Measurements from ENCODE around the gene USP40. TPM values are rescaled to one million over a fixed set of nuclear protein-coding genes. Genes with fewer than 3 reads are reported as not detected.

USP40 gene
- total RNA-seq, 4 donors from 2014 or later: 30.7 to 113 (median 41.3) TPM

DNA sequence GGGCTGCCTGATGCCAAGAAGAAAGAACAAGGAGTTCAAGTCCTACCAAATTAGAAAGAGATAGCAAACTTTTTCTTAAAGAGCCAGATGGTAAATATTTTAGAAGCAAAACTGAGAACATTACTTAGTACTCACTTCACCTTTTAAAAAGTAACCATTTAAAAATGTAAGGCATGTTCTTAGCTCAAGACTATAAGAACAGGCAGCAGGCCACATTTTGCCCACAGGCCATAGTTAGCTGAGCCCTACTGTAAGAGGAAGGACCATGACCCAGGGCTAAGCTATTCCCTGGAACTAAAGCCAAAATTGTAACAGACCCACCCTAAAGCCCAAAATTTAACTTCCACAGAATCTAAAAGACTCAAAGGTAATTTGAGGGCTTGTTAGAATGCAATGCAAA, 31.3 kb downstream of the USP40 start:
- peaks cover 0 to 21% (median 9%) of the 10 kb centered on the region in 4 donors for H3K36me3 ChIP-seq
- H3K4me1 ChIP-seq: no peaks in the 10 kb centered on the region
- no peak for TF ChIP-seq EP300 (IDR thresholded peaks at IDR 0.05; ENCODE audit: low read depth)
- TF ChIP-seq, protein P1, sequence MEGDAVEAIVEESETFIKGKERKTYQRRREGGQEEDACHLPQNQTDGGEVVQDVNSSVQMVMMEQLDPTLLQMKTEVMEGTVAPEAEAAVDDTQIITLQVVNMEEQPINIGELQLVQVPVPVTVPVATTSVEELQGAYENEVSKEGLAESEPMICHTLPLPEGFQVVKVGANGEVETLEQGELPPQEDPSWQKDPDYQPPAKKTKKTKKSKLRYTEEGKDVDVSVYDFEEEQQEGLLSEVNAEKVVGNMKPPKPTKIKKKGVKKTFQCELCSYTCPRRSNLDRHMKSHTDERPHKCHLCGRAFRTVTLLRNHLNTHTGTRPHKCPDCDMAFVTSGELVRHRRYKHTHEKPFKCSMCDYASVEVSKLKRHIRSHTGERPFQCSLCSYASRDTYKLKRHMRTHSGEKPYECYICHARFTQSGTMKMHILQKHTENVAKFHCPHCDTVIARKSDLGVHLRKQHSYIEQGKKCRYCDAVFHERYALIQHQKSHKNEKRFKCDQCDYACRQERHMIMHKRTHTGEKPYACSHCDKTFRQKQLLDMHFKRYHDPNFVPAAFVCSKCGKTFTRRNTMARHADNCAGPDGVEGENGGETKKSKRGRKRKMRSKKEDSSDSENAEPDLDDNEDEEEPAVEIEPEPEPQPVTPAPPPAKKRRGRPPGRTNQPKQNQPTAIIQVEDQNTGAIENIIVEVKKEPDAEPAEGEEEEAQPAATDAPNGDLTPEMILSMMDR (IDR thresholded peaks at IDR 0.05): no peak
- intact Hi-C loops (cut with DNase I; ENCODE audit: low total_unique reads): no loop called here
- H3K27ac ChIP-seq: no peak overlapping the region
- H3K9me3 ChIP-seq: no peaks in the 10 kb centered on the region
- H3K4me3 ChIP-seq: no peak overlapping the region
- no peak for DNase-seq
- in situ Hi-C loops (cut with MboI; ENCODE audit: low pct_ligation_motif_present in 1 of 4, low pct_unique_long_range_greater_than_20kb in 1 of 4, low sequenced_read_pairs in 3 of 4): no loop called here
- no peaks in the 10 kb centered on the region for H3K27me3 ChIP-seq

DNA sequence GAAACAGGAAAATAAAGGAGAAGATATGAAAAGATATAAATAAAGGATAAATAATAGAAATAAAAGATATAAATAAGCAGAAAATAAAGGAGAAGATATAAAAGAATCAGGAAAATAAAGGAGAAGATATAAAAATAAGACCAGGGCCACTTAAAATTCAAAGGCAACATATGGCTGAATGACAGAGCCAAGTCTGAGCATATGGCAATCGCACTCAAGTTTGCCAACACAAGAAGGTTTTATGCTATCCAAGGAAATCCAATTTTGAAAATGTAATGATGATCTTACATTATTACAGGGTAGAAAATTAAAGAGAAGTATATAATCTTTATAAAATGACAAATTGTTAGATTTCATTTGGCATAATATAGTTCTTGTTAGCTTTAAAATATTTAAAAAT, 33.6 kb downstream of the USP40 start:
- 93 to 100% methylated on average over 1 of the region's 1 CpG for WGBS, 2 donors (ENCODE audit: low coverage in 1 of 2)

DNA sequence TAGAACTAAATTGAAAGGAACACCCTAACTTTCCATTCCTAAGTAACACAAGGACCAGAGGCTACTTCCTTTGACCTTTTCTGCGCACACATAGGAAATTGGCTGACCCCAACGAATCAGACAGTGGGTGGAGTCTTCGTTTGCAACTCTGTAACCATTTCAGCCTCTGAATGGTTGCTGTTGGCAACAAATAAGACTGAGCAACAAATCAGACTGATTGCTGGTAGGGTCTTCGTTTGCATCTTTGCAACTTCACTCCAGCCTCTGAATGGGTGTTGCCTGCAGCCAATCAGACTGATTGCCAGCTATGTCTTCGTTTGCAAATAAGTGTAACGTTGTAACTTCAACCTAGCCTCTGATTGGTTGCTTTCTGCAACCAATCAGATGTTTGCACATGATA, 34.6 kb downstream of the USP40 start:
- DNase-seq: no peak
- intact Hi-C loops (cut with DNase I; ENCODE audit: low total_unique reads): no loop called here
- H3K9me3 ChIP-seq: no peaks in the 10 kb centered on the region
- no peaks in the 10 kb centered on the region for H3K27me3 ChIP-seq
- 82 to 86% methylated on average over 4 to 6 of the region's 6 CpGs for WGBS, 2 donors (ENCODE audit: low coverage in 1 of 2)
- no peak for TF ChIP-seq EP300 (IDR thresholded peaks at IDR 0.05; ENCODE audit: low read depth)
- H3K4me1 ChIP-seq: no peaks in the 10 kb centered on the region
- in situ Hi-C loops (cut with MboI; ENCODE audit: low pct_ligation_motif_present in 1 of 4, low pct_unique_long_range_greater_than_20kb in 1 of 4, low sequenced_read_pairs in 3 of 4): no loop called here
- no peak overlapping the region for H3K27ac ChIP-seq
- H3K36me3 ChIP-seq: peaks cover 0 to 26% (median 10%) of the 10 kb centered on the region in 4 donors
- H3K4me3 ChIP-seq: no peak overlapping the region

More for the DNA sequence above, 33.6 kb downstream of the USP40 start:
- H3K9me3 ChIP-seq: no peaks in the 10 kb centered on the region
- DNase-seq: no peak
- no peaks in the 10 kb centered on the region for H3K4me1 ChIP-seq
- H3K27ac ChIP-seq: no peak overlapping the region
- in situ Hi-C loops (cut with MboI; ENCODE audit: low pct_ligation_motif_present in 1 of 4, low pct_unique_long_range_greater_than_20kb in 1 of 4, low sequenced_read_pairs in 3 of 4): no loop called here
- intact Hi-C loops (cut with DNase I; ENCODE audit: low total_unique reads): no loop called here
- H3K4me3 ChIP-seq: no peak overlapping the region
- no peaks in the 10 kb centered on the region for H3K27me3 ChIP-seq
- TF ChIP-seq, protein P1 (IDR thresholded peaks at IDR 0.05): no peak
- no peak for TF ChIP-seq EP300 (IDR thresholded peaks at IDR 0.05; ENCODE audit: low read depth)
- no peak for TF ChIP-seq POLR2AphosphoS5 (IDR thresholded peaks at IDR 0.05)
- peaks cover 0 to 21% (median 10%) of the 10 kb centered on the region in 4 donors for H3K36me3 ChIP-seq

DNA sequence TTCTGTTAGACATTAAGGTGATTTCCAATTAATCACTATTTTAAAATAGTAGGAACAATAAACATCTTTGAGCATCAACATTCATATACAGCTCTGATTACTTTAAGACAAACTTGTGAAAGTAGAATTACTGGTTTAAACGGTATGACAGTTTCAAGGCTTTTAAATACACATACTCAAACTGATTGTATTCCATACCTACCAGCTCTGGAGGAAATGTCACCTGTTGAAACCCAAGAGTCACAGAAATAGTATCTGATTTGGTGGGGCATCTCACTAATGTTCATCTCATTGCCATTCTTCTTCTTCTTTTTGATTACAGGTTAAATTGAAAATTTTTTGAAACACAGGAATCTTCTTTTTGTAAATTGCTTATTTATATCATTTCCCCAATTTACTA, 36.2 kb downstream of the USP40 start:
- H3K36me3 ChIP-seq: peaks cover 0 to 27% (median 12%) of the 10 kb centered on the region in 4 donors

DNA sequence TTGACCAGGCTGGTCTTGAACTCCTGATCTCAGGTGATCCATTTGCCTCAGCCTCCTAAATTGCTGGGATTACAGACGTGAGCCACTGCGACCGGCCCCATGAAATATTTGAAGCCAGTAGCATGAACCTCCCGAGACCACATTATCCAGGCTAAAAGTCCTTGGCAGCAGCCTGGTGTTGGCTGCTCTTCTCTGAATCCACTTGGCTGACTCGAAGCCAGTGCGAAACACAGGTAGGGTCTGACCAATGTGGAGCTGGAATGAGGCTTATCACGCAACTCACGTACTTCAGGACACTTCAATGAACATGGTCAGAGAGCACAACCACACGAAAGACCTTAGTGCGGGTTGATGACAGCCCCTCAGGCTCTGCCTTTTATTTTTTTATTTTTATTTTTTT, 38.4 kb downstream of the USP40 start:
- H3K9me3 ChIP-seq: no peaks in the 10 kb centered on the region
- no peak for DNase-seq
- 97% methylated on average over 10 of the region's 10 CpGs; no CpG with 5 or more reads in 1 of the 2 donors for WGBS, 2 donors (ENCODE audit: low coverage in 1 of 2)
- TF ChIP-seq POLR2A (IDR thresholded peaks at IDR 0.05) (no peak), POLR2AphosphoS5 (IDR thresholded peaks at IDR 0.05) (no peak)
- TF ChIP-seq, protein P1 (IDR thresholded peaks at IDR 0.05): no peak
- no peak overlapping the region for H3K27ac ChIP-seq
- H3K36me3 ChIP-seq: peaks cover 0 to 28% (median 11%) of the 10 kb centered on the region in 4 donors
- H3K4me1 ChIP-seq: no peaks in the 10 kb centered on the region
- no peak overlapping the region for H3K4me3 ChIP-seq
- intact Hi-C loops (cut with DNase I; ENCODE audit: low total_unique reads): no loop called here
- no peaks in the 10 kb centered on the region for H3K27me3 ChIP-seq
- in situ Hi-C loops (cut with MboI; ENCODE audit: low pct_ligation_motif_present in 1 of 4, low pct_unique_long_range_greater_than_20kb in 1 of 4, low sequenced_read_pairs in 3 of 4): no loop called here

More for the DNA sequence above, 36.2 kb downstream of the USP40 start:
- no peak overlapping the region for H3K27ac ChIP-seq
- DNase-seq: no peak
- intact Hi-C loops (cut with DNase I; ENCODE audit: low total_unique reads): no loop called here
- no peaks in the 10 kb centered on the region for H3K9me3 ChIP-seq
- H3K4me1 ChIP-seq: no peaks in the 10 kb centered on the region
- in situ Hi-C loops (cut with MboI; ENCODE audit: low pct_ligation_motif_present in 1 of 4, low pct_unique_long_range_greater_than_20kb in 1 of 4, low sequenced_read_pairs in 3 of 4): no loop called here
- WGBS, 2 donors (ENCODE audit: low coverage in 1 of 2): 50 to 56% methylated on average over 1 of the region's 1 CpG
- TF ChIP-seq POLR2A (IDR thresholded peaks at IDR 0.05) (no peak), POLR2AphosphoS5 (IDR thresholded peaks at IDR 0.05) (no peak), EP300 (IDR thresholded peaks at IDR 0.05; ENCODE audit: low read depth) (no peak)
- TF ChIP-seq, protein P1 (IDR thresholded peaks at IDR 0.05): no peak
- H3K4me3 ChIP-seq: no peak overlapping the region
- no peaks in the 10 kb centered on the region for H3K27me3 ChIP-seq
